H9 (cell line): ENCODE data around the gene F12. TPM values are rescaled to one million over a fixed set of nuclear protein-coding genes. Genes with fewer than 3 reads are reported as not detected.

ENCODE experiments used
- DNase-seq: peaks from one replicate; pipeline ENCODE4 v3.0.0-alpha.2; 2017
- H2AFZ ChIP-seq: one replicate; pipeline ENCODE4 v1.6.1; 2013; ENCODE audit warnings: mild to moderate bottlenecking, low read length, control low read depth, moderate library complexity
- H2AK5ac ChIP-seq: 2 replicates; pipeline ENCODE4 v1.6.1; 2013; ENCODE audit warnings: low read length, control low read depth, mixed read lengths; ENCODE audit not compliant: insufficient read length
- H2BK120ac ChIP-seq: one replicate; pipeline ENCODE4 v1.6.1; 2013; ENCODE audit warnings: low read depth, mild to moderate bottlenecking, low read length, control low read depth, inconsistent platforms; ENCODE audit not compliant: poor library complexity, severe bottlenecking
- H2BK12ac ChIP-seq: 2 replicates; pipeline ENCODE4 v1.6.1; 2013; ENCODE audit warnings: low read length, control low read depth, mixed read lengths, low read depth; ENCODE audit not compliant: insufficient read length
- H2BK15ac ChIP-seq: 2 replicates; pipeline ENCODE4 v1.6.1; 2013; ENCODE audit warnings: low read depth, low read length, control low read depth
- H2BK20ac ChIP-seq: one replicate; pipeline ENCODE4 v1.6.1; 2013; ENCODE audit warnings: low read depth, mild to moderate bottlenecking, low read length, control low read depth, inconsistent platforms; ENCODE audit not compliant: poor library complexity, severe bottlenecking
- H2BK5ac ChIP-seq: 2 replicates; pipeline ENCODE4 v1.6.1; 2013; ENCODE audit warnings: low read length, control low read depth, mixed read lengths; ENCODE audit not compliant: insufficient read length
- H3K14ac ChIP-seq: 2 replicates; pipeline ENCODE4 v1.6.1; 2013; ENCODE audit warnings: low read length, control low read depth; ENCODE audit not compliant: insufficient read depth
- H3K18ac ChIP-seq: 2 replicates; pipeline ENCODE4 v1.6.1; 2013; ENCODE audit warnings: low read depth, mild to moderate bottlenecking, mixed read lengths, low read length, control low read depth; ENCODE audit not compliant: insufficient read length
- H3K23ac ChIP-seq: 2 replicates; pipeline ENCODE4 v1.6.1; 2013; ENCODE audit warnings: low read length, control low read depth, mixed read lengths, low read depth; ENCODE audit not compliant: insufficient read length
- H3K23me2 ChIP-seq: 2 replicates; pipeline ENCODE4 v1.6.1; 2013; ENCODE audit warnings: low read depth, mild to moderate bottlenecking, mixed read lengths, low read length, control low read depth; ENCODE audit not compliant: insufficient read length, poor library complexity, severe bottlenecking
- H3K27ac ChIP-seq: 2 replicates; pipeline ENCODE4 v1.5.1; 2013; ENCODE audit warnings: low read length, control low read depth, mixed read lengths, low read depth; ENCODE audit not compliant: insufficient read length
- H3K27me3 ChIP-seq: 2 replicates; pipeline ENCODE4 v1.6.1; 2013; ENCODE audit warnings: low read length, control low read depth, inconsistent platforms; ENCODE audit not compliant: insufficient read depth
- H3K4ac ChIP-seq: 2 replicates; pipeline ENCODE4 v1.6.1; 2013; ENCODE audit warnings: low read depth, mild to moderate bottlenecking, control low read depth, inconsistent platforms, low read length, moderate library complexity
- H3K4me1 ChIP-seq: 2 replicates; pipeline ENCODE4 v1.6.1; 2013; ENCODE audit warnings: low read length, control low read depth, inconsistent platforms; ENCODE audit not compliant: insufficient read depth
- H3K4me2 ChIP-seq: 2 replicates; pipeline ENCODE4 v1.6.1; 2013; ENCODE audit warnings: low read length, control low read depth, mixed read lengths; ENCODE audit not compliant: insufficient read length, insufficient read depth
- H3K56ac ChIP-seq: 2 replicates; pipeline ENCODE4 v1.6.1; 2013; ENCODE audit warnings: low read depth, mild to moderate bottlenecking, mixed read lengths, low read length, control low read depth; ENCODE audit not compliant: insufficient read length
- H3K79me1 ChIP-seq: 2 replicates; pipeline ENCODE4 v1.6.1; 2013; ENCODE audit warnings: low read depth, mild to moderate bottlenecking, moderate library complexity, low read length, control low read depth, inconsistent platforms; ENCODE audit not compliant: insufficient read depth, poor library complexity, severe bottlenecking
- H3K79me2 ChIP-seq: 2 replicates; pipeline ENCODE4 v1.6.1; 2013; ENCODE audit warnings: low read length, control low read depth, inconsistent platforms; ENCODE audit not compliant: insufficient read depth
- H3K9ac ChIP-seq: 2 replicates; pipeline ENCODE4 v1.6.1; 2013; ENCODE audit warnings: low read length, control low read depth, mixed read lengths; ENCODE audit not compliant: insufficient read length; ENCODE audit errors: extremely low read depth
- H3K9me3 ChIP-seq: one replicate; pipeline ENCODE4 v1.6.1; 2013; ENCODE audit warnings: low read depth, low read length, inconsistent platforms; ENCODE audit not compliant: control insufficient read depth
- H3T11ph ChIP-seq: one replicate; pipeline ENCODE4 v1.6.1; 2013; ENCODE audit warnings: mild to moderate bottlenecking, low read length, control low read depth, inconsistent platforms
- H4K20me1 ChIP-seq: one replicate; pipeline ENCODE4 v1.6.1; 2013; ENCODE audit not compliant: control insufficient read depth, insufficient read length, insufficient read depth
- H4K5ac ChIP-seq: 2 replicates; pipeline ENCODE4 v1.6.1; 2013; ENCODE audit warnings: low read depth, mild to moderate bottlenecking, mixed read lengths, low read length, control low read depth; ENCODE audit not compliant: insufficient read length
- H4K8ac ChIP-seq: replicated peaks from 2 replicates; pipeline ENCODE4 v1.6.1; 2013; ENCODE audit warnings: low read length, control low read depth, mixed read lengths, low read depth; ENCODE audit not compliant: insufficient read length
- H4K91ac ChIP-seq: 2 replicates; pipeline ENCODE4 v1.6.1; 2013; ENCODE audit warnings: low read depth, mild to moderate bottlenecking, moderate library complexity, mixed read lengths, low read length, control low read depth; ENCODE audit not compliant: insufficient read length
- H3K27ac Mint-ChIP-seq, 3 experiments: 2 replicates in 2 of 3; 3 replicates in 1 of 3; pipeline ENCODE4 v1.8.0; 2020 to 2021; ENCODE audit warnings: mixed read lengths in 3 of 3, mild to moderate bottlenecking in 1 of 3, moderate library complexity in 1 of 3
- H3K27me3 Mint-ChIP-seq: 2 replicates; pipeline ENCODE4 v1.8.0; 2021; ENCODE audit warnings: low read depth, mild to moderate bottlenecking, moderate library complexity, mixed read lengths
- H3K36me3 Mint-ChIP-seq, 3 experiments: 2 replicates in 2 of 3; 3 replicates in 1 of 3; pipeline ENCODE4 v1.8.0; 2020 to 2021; ENCODE audit warnings: low read depth in 3 of 3, mixed read lengths in 3 of 3; ENCODE audit not compliant: insufficient read depth in 1 of 3
- H3K4me1 Mint-ChIP-seq, 2 experiments: 2 replicates each; pipeline ENCODE4 v1.8.0; 2020; ENCODE audit warnings: mixed read lengths in 2 of 2
- H3K4me3 Mint-ChIP-seq, 2 experiments: 2 replicates in 1 of 2; 3 replicates in 1 of 2; pipeline ENCODE4 v1.8.0; 2020 to 2021; ENCODE audit warnings: mild to moderate bottlenecking in 2 of 2, mixed read lengths in 2 of 2, moderate library complexity in 1 of 2
- H3K9me3 Mint-ChIP-seq, 2 experiments: 2 replicates in 1 of 2; 3 replicates in 1 of 2; pipeline ENCODE4 v1.8.0; 2020; ENCODE audit warnings: mild to moderate bottlenecking in 2 of 2, mixed read lengths in 2 of 2, moderate library complexity in 1 of 2
- CTCF ChIP-seq: fragments of 200-600 bp; sonication (generic); conservative IDR thresholded peaks from 3 replicates; pipeline ENCODE4 v1.8.0; 2021; ENCODE audit warnings: antibody characterized with exemption, mild to moderate bottlenecking
- WGBS: extraction: QIAGEN DNeasy Blood & Tissue Kit; methylation state at CpG from one replicate; pipeline ENCODE4 v1.1.7; 2013; ENCODE audit warnings: missing lambda C conversion rate, low lambda C conversion rate, mixed read lengths; ENCODE audit not compliant: insufficient read length; ENCODE audit errors: extremely low coverage; 5-methylcytosine and 5-hydroxymethylcytosine counted together
- total RNA-seq: library from RNA; stranded (reverse); gene quantifications from 2 replicates; pipeline ENCODE4 v1.2.1, GENCODE V29; 2021

The F12 gene
- total RNA-seq, 1 experiment from 2014 or later, result 3.5 TPM

GRCh38 chr5:177454397-177455035 is 45.2 kb upstream of the F12 start:
- peaks cover 4% of the 10 kb centered on the region; the same call in 1 of the 2 replicates for H3K27me3 ChIP-seq
- H4K5ac ChIP-seq, result no peak overlapping the region
- H3T11ph ChIP-seq, result no peak overlapping the region
- no peaks in the 10 kb centered on the region for H3K9me3 ChIP-seq
- H3K56ac ChIP-seq, result no peak overlapping the region
- H3K4me1 ChIP-seq, result no peaks in the 10 kb centered on the region
- H3K9me3 Mint-ChIP-seq, result no peaks in the 10 kb centered on the region; a peak in 1 of 5 replicates
- no peak overlapping the region for H2BK20ac ChIP-seq
- no peaks in the 10 kb centered on the region for H3K79me2 ChIP-seq
- no peak overlapping the region for H3K27ac ChIP-seq
- no peak overlapping the region for H2BK5ac ChIP-seq
- peak overlapping the region; percentile 97 for H3K18ac ChIP-seq
- H3K9ac ChIP-seq, result peak overlapping the region; percentile 54
- no peak overlapping the region for H4K91ac ChIP-seq
- peak overlapping the region; percentile 96 for H3K14ac ChIP-seq
- H3K27ac Mint-ChIP-seq, result no peak overlapping the region; a peak in 1 of 7 replicates
- H3K36me3 Mint-ChIP-seq, result peaks cover 11 to 37% (median 25%) of the 10 kb centered on the region in 3 experiments
- peak overlapping the region; percentile 68; the same call in 1 of the 2 replicates for H3K4ac ChIP-seq
- H3K27me3 Mint-ChIP-seq, result peaks cover 26% of the 10 kb centered on the region
- TF ChIP-seq CTCF, result peak; percentile 87
- H4K20me1 ChIP-seq, result no peaks in the 10 kb centered on the region
- no peak overlapping the region for H4K8ac ChIP-seq
- H2AFZ ChIP-seq, result no peak overlapping the region
- peaks cover 14% of the 10 kb centered on the region for H3K23me2 ChIP-seq
- H3K4me1 Mint-ChIP-seq, result peaks cover 30 to 34% of the 10 kb centered on the region in 2 experiments
- H2BK15ac ChIP-seq, result peak overlapping the region; percentile 42; the same call in 1 of the 2 replicates
- H2AK5ac ChIP-seq, result no peak overlapping the region
- H3K4me2 ChIP-seq, result peak overlapping the region; percentile 73
- H3K4me3 Mint-ChIP-seq, result peak overlapping the region; percentile 72 to 86
- no peaks in the 10 kb centered on the region for H3K79me1 ChIP-seq
- WGBS, result no CpG with 5 or more reads among the region's 84 CpGs
- H2BK120ac ChIP-seq, result peak overlapping the region; percentile 72
- no peak overlapping the region for H3K23ac ChIP-seq
- H2BK12ac ChIP-seq, result no peak overlapping the region
- peak; percentile 91 for DNase-seq
